Tibial nerve (tissue), 4 donors: ENCODE data around the gene LRRC75A. TPM values are rescaled to one million over a fixed set of nuclear protein-coding genes. Genes with fewer than 3 reads are reported as not detected.
"Not testable (repeated sequence)": the region's sequence is repeated elsewhere in the genome, so short reads cannot be mapped to it uniquely, and the experiment has no call there.

Experiments used
- DNase-seq, 2 donors: peaks; one replicate each; pipeline ENCODE4 v3.0.0-alpha.2; 2019; ENCODE audit warnings: low spot score in 2 of 2
- H3K27ac ChIP-seq, 4 donors: fragments of 200-600 bp; sonication (generic) in 3 of 4; one replicate each; pipeline ENCODE4 v1.5.1; 2017 to 2019; ENCODE audit warnings: mild to moderate bottlenecking in 1 of 4
- H3K27me3 ChIP-seq, 2 donors: fragments of 200-600 bp; sonication (generic) in 1 of 2; one replicate each; pipeline versions ENCODE4 v1.5.1 to v1.6.0; 2017 to 2019
- H3K36me3 ChIP-seq, 3 donors: fragments of 200-600 bp; sonication (generic); one replicate each; pipeline ENCODE4 v1.5.1; 2018 to 2019
- H3K4me1 ChIP-seq, 4 donors: fragments of 200-600 bp; sonication (generic) in 3 of 4; one replicate each; pipeline ENCODE4 v1.5.1; 2017 to 2019
- H3K4me3 ChIP-seq, 4 donors: fragments of 200-600 bp; sonication (generic) in 3 of 4; one replicate each; pipeline ENCODE4 v1.5.1; 2017 to 2019; ENCODE audit warnings: mild to moderate bottlenecking in 1 of 4, moderate library complexity in 1 of 4
- H3K9me3 ChIP-seq, 4 donors: fragments of 200-600 bp; sonication (generic) in 3 of 4; one replicate each; pipeline ENCODE4 v1.5.1; 2017 to 2019
- CTCF ChIP-seq, 5 experiments: fragments of 200-600 bp in 3 of 5; fragments of 450-650 bp in 2 of 5; sonication (generic) in 3 of 5; IDR thresholded peaks; one replicate each; pipeline ENCODE4 v1.5.1; 2016 to 2019; ENCODE audit warnings: antibody characterized with exemption in 5 of 5, mild to moderate bottlenecking in 3 of 5, moderate library complexity in 2 of 5
- EP300 ChIP-seq, 2 donors: sonication (generic); formaldehyde crosslinking; IDR thresholded peaks; one replicate each; pipeline ENCODE4 v1.6.1; 2017; ENCODE audit warnings: antibody characterized with exemption in 2 of 2, mild to moderate bottlenecking in 1 of 2
- POLR2A ChIP-seq, 2 donors: fragments of 450-650 bp; IDR thresholded peaks; one replicate each; pipeline ENCODE4 v1.6.1; 2017; ENCODE audit warnings: antibody characterized with exemption in 2 of 2, mild to moderate bottlenecking in 2 of 2, moderate library complexity in 2 of 2
- WGBS, 2 donors: methylation state at CpG; one replicate each; pipeline ENCODE4 v1.1.5; 2018; 5-methylcytosine and 5-hydroxymethylcytosine counted together
- total RNA-seq, 4 donors: library from RNA; depleted of rRNA; stranded (reverse); fragments of >200 nt; gene quantifications; one replicate each; pipeline ENCODE4 v1.1.0, GENCODE V29; 2016

The LRRC75A gene
- total RNA-seq, 4 donors from 2014 or later = 2.9 to 10.3 (median 5.4) TPM

- WGBS, 2 donors = 64 to 73% methylated on average over 3 of the region's 3 CpGs
- no peak for TF ChIP-seq POLR2A (IDR thresholded peaks at IDR 0.05)
- TF ChIP-seq EP300 (IDR thresholded peaks at IDR 0.05) = no peak
- TF ChIP-seq CTCF (IDR thresholded peaks at IDR 0.05) = no peak
- H3K27ac ChIP-seq = peak overlapping the region in 2 of 4 donors; percentile 39 to 90
- DNase-seq = no peak
- H3K36me3 ChIP-seq = peaks cover 0 to 52% (median 12%) of the 10 kb centered on the region in 3 donors
- no peak overlapping the region for H3K4me3 ChIP-seq
- H3K27me3 ChIP-seq = no peaks in the 10 kb centered on the region
- H3K9me3 ChIP-seq = no peaks in the 10 kb centered on the region
- peaks cover 0 to 70% (median 22%) of the 10 kb centered on the region in 4 donors for H3K4me1 ChIP-seq
Observed at GRCh38 chr17:16440901-16441629, 50.9 kb downstream of the LRRC75A start.

GRCh38 chr17:16440354-16440753 lies 51.6 kb downstream of the LRRC75A start:
- H3K27me3 ChIP-seq, H3K9me3 ChIP-seq, DNase-seq: not testable (repeated sequence)
- WGBS, 2 donors = 70 to 72% methylated on average over 5 of the region's 5 CpGs
- H3K4me3 ChIP-seq = peak overlapping the region; percentile 66 to 99 (median 80)
- peaks cover 0 to 65% (median 21%) of the 10 kb centered on the region in 4 donors for H3K4me1 ChIP-seq
- H3K27ac ChIP-seq = peak overlapping the region in 3 of 4 donors; percentile 39 to 90 (median 80)
- H3K36me3 ChIP-seq = peaks cover 0 to 45% (median 12%) of the 10 kb centered on the region in 3 donors

- Histone ChIP-seq H3K36me3 (peaks cover 0 to 41% (median 12%) of the 10 kb centered on the region in 3 donors), H3K27ac (peak overlapping the region in 3 of 4 donors; percentile 13 to 90 (median 80)), H3K4me3 (peak overlapping the region; percentile 66 to 99 (median 80)), H3K27me3 (no peaks in the 10 kb centered on the region), H3K9me3 (no peaks in the 10 kb centered on the region), H3K4me1 (peaks cover 0 to 60% (median 19%) of the 10 kb centered on the region in 4 donors)
- DNase-seq = no peak
- WGBS, 2 donors = 16% methylated on average over 10 of the region's 10 CpGs
- TF ChIP-seq EP300 (IDR thresholded peaks at IDR 0.05) (no peak), CTCF (IDR thresholded peaks at IDR 0.05) (no peak)
Observed at GRCh38 chr17:16439811-16440351, 52.1 kb downstream of the LRRC75A start.

GRCh38 chr17:16439303-16439791 lies 52.6 kb downstream of the LRRC75A start:
- H3K4me1 ChIP-seq = peaks cover 0 to 56% (median 18%) of the 10 kb centered on the region in 4 donors

More at GRCh38 chr17:16439303-16439791, 52.6 kb downstream of the LRRC75A start:
- no peaks in the 10 kb centered on the region for H3K27me3 ChIP-seq
- peak overlapping the region; percentile 66 to 99 (median 80) for H3K4me3 ChIP-seq
- H3K9me3 ChIP-seq = no peaks in the 10 kb centered on the region
- WGBS, 2 donors = 0 to 1% methylated on average over 23 to 25 of the region's 25 CpGs
- peaks cover 0 to 36% (median 12%) of the 10 kb centered on the region in 3 donors for H3K36me3 ChIP-seq
- DNase-seq = no peak
- TF ChIP-seq CTCF (IDR thresholded peaks at IDR 0.05) (no peak), EP300 (IDR thresholded peaks at IDR 0.05) (no peak), POLR2A (IDR thresholded peaks at IDR 0.05) (no peak)
- peak overlapping the region; percentile 47 to 90 (median 84) for H3K27ac ChIP-seq
